H1 (cell line): ENCODE data around the gene DCAF15. TPM values are rescaled to one million over a fixed set of nuclear protein-coding genes. Genes with fewer than 3 reads are reported as not detected.

ENCODE experiments used
- CTCF ChIA-PET: fragments of 300-600 bp; sonication (Branson Sonifier 250); formaldehyde crosslinking; loops from one replicate; lab custom pipeline; 2021; ENCODE audit not compliant: partially characterized antibody; lab: Charles Lee
- POLR2A ChIA-PET: fragments of 300-600 bp; sonication (Branson Sonifier 250); formaldehyde crosslinking; loops from one replicate; lab custom pipeline; 2021; ENCODE audit warnings: inconsistent platforms; ENCODE audit not compliant: partially characterized antibody; lab: Charles Lee
- DNase-seq, 2 experiments: peaks; one replicate each; pipeline versions ENCODE4 v3.0.0 to v3.0.0-alpha.2; 2010 to 2022; ENCODE audit warnings: low spot score in 2 of 2, low read depth in 1 of 2, mixed read lengths in 1 of 2
- FAIRE-seq: peaks from 2 replicates; lab custom pipeline; 2011; peaks lifted over from hg19 to GRCh38; lab: Jason Lieb, UNC
- H2AFZ ChIP-seq: 2 replicates; pipeline ENCODE4 v1.8.1; 2012; ENCODE audit warnings: low read length, inconsistent platforms
- H2AK5ac ChIP-seq: 2 replicates; pipeline ENCODE4 v1.6.1; 2013; ENCODE audit warnings: low read depth, low read length
- H2BK120ac ChIP-seq: replicated peaks from 2 replicates; pipeline ENCODE3; 2013; ENCODE audit warnings: low read depth, low read length, inconsistent platforms
- H2BK12ac ChIP-seq: 2 replicates; pipeline ENCODE4 v1.6.1; 2013; ENCODE audit warnings: low read depth, low read length
- H2BK15ac ChIP-seq: 2 replicates; pipeline ENCODE4 v1.6.1; 2013; ENCODE audit warnings: low read length
- H2BK20ac ChIP-seq: 2 replicates; pipeline ENCODE4 v1.6.1; 2013; ENCODE audit warnings: low read length
- H2BK5ac ChIP-seq: 2 replicates; pipeline ENCODE4 v1.6.1; 2013; ENCODE audit warnings: low read depth, low read length
- H3K14ac ChIP-seq: 2 replicates; pipeline ENCODE4 v1.6.1; 2013; ENCODE audit warnings: inconsistent platforms; ENCODE audit not compliant: insufficient read length
- H3K18ac ChIP-seq: 2 replicates; pipeline ENCODE4 v1.6.1; 2013; ENCODE audit warnings: low read length; ENCODE audit errors: extremely low read depth
- H3K23ac ChIP-seq: 2 replicates; pipeline ENCODE4 v1.6.1; 2013; ENCODE audit warnings: inconsistent platforms; ENCODE audit not compliant: insufficient read length
- H3K23me2 ChIP-seq: 2 replicates; pipeline ENCODE4 v1.6.1; 2013; ENCODE audit warnings: low read depth, low read length
- H3K27ac ChIP-seq: 2 replicates; pipeline ENCODE4 v1.6.1; 2011; ENCODE audit warnings: low read depth, low read length, inconsistent platforms
- H3K27me3 ChIP-seq, 4 experiments: replicated peaks in 1 of 4; 1 replicate in 1 of 4; 2 replicates in 3 of 4; pipeline versions ENCODE4 v1.6.1 to v1.8.1; 2011 to 2013; ENCODE audit warnings: low read length in 3 of 4, mild to moderate bottlenecking in 3 of 4, inconsistent platforms in 2 of 4, mixed read lengths in 2 of 4, moderate library complexity in 1 of 4; ENCODE audit not compliant: control insufficient read depth in 3 of 4, insufficient read depth in 3 of 4; ENCODE audit errors: extremely low read depth in 1 of 4
- H3K36me3 ChIP-seq, 4 experiments: 2 replicates each; pipeline versions ENCODE4 v1.6.1 to v1.8.1; 2011 to 2013; ENCODE audit warnings: mild to moderate bottlenecking in 4 of 4, low read length in 3 of 4, moderate library complexity in 2 of 4, control low read depth in 1 of 4, inconsistent platforms in 1 of 4; ENCODE audit not compliant: insufficient read depth in 4 of 4, control insufficient read depth in 2 of 4
- H3K4ac ChIP-seq: replicated peaks from 2 replicates; pipeline ENCODE3; 2013; ENCODE audit warnings: low read length, low read depth, mixed read lengths, inconsistent platforms; ENCODE audit not compliant: insufficient read length
- H3K4me1 ChIP-seq, 4 experiments: replicated peaks in 1 of 4; 1 replicate in 1 of 4; 2 replicates in 3 of 4; pipeline versions ENCODE4 v1.6.1 to v1.8.1; 2011 to 2013; ENCODE audit warnings: low read length in 3 of 4, inconsistent platforms in 2 of 4, mixed read lengths in 1 of 4; ENCODE audit not compliant: insufficient read depth in 4 of 4, control insufficient read depth in 3 of 4
- H3K4me2 ChIP-seq, 2 experiments: 2 replicates each; pipeline versions ENCODE4 v1.6.1 to v1.8.1; 2011 to 2013; ENCODE audit warnings: low read depth in 2 of 2, low read length in 2 of 2, control low read depth in 1 of 2, inconsistent platforms in 1 of 2, mild to moderate bottlenecking in 1 of 2; ENCODE audit not compliant: insufficient read depth in 1 of 2
- H3K4me3 ChIP-seq, 4 experiments: fragments of 200-600, 300-600 bp in 1 of 4; sonication (generic), shearing (Covaris generic), sonication (Bioruptor Twin) in 1 of 4; 2 replicates each; pipeline versions ENCODE4 v1.5.1 to v1.8.1; 2011 to 2016; ENCODE audit warnings: low read length in 4 of 4, low read depth in 3 of 4, control low read depth in 2 of 4, inconsistent platforms in 2 of 4, mild to moderate bottlenecking in 2 of 4, mixed read lengths in 1 of 4, moderate library complexity in 1 of 4; ENCODE audit not compliant: insufficient read depth in 2 of 4; ENCODE audit errors: extremely low read depth in 1 of 4
- H3K56ac ChIP-seq: replicated peaks from 2 replicates; pipeline ENCODE3; 2013; ENCODE audit warnings: low read depth, mild to moderate bottlenecking, mixed read lengths, low read length, inconsistent platforms; ENCODE audit not compliant: insufficient read length
- H3K79me1 ChIP-seq: 2 replicates; pipeline ENCODE4 v1.6.1; 2013; ENCODE audit warnings: low read depth, low read length, control low read depth
- H3K79me2 ChIP-seq, 2 experiments: 2 replicates each; pipeline versions ENCODE4 v1.6.1 to v1.8.1; 2012 to 2013; ENCODE audit warnings: low read length in 2 of 2, mild to moderate bottlenecking in 2 of 2, inconsistent platforms in 1 of 2; ENCODE audit not compliant: insufficient read depth in 2 of 2, control insufficient read depth in 1 of 2
- H3K9ac ChIP-seq, 4 experiments: replicated peaks in 1 of 4; 1 replicate in 1 of 4; 2 replicates in 3 of 4; pipeline versions ENCODE4 v1.6.1 to v1.8.1; 2011 to 2013; ENCODE audit warnings: low read depth in 3 of 4, low read length in 3 of 4, control low read depth in 2 of 4, mild to moderate bottlenecking in 2 of 4, moderate library complexity in 2 of 4, inconsistent platforms in 1 of 4; ENCODE audit errors: extremely low read depth in 1 of 4
- H3K9me3 ChIP-seq, 2 experiments: 2 replicates each; pipeline versions ENCODE4 v1.6.1 to v1.8.1; 2012 to 2013; ENCODE audit warnings: mild to moderate bottlenecking in 2 of 2, moderate library complexity in 2 of 2, control low read depth in 1 of 2, inconsistent platforms in 1 of 2, low read depth in 1 of 2, low read length in 1 of 2, mixed read lengths in 1 of 2; ENCODE audit not compliant: insufficient read depth in 2 of 2
- H4K20me1 ChIP-seq, 2 experiments: replicated peaks in 1 of 2; 2 replicates each; pipeline versions ENCODE3 to v1.8.1; 2011 to 2013; ENCODE audit warnings: inconsistent platforms in 2 of 2, low read length in 2 of 2, mild to moderate bottlenecking in 1 of 2; ENCODE audit not compliant: insufficient read depth in 2 of 2, control insufficient read depth in 1 of 2
- H4K5ac ChIP-seq: 2 replicates; pipeline ENCODE4 v1.6.1; 2013; ENCODE audit warnings: low read length, low read depth, mixed read lengths, inconsistent platforms; ENCODE audit not compliant: insufficient read length
- H4K8ac ChIP-seq: 2 replicates; pipeline ENCODE4 v1.8.0; 2013; ENCODE audit warnings: mild to moderate bottlenecking, moderate library complexity, low read length, inconsistent platforms; ENCODE audit not compliant: insufficient read depth; ENCODE audit errors: extremely low read depth
- H4K91ac ChIP-seq: replicated peaks from 2 replicates; pipeline ENCODE3; 2013; ENCODE audit warnings: low read length, mixed read lengths, inconsistent platforms; ENCODE audit not compliant: insufficient read length
- POLR2AphosphoS5 ChIP-seq: IDR thresholded peaks from 2 replicates; pipeline ENCODE4 v1.6.1; 2011; ENCODE audit warnings: low read depth, low read length
- WGBS, 2 experiments: shearing (Covaris generic) in 1 of 2; methylation state at CpG; one replicate each; pipeline versions ENCODE4 v1.1.6 to v1.1.7; 2013 to 2015; ENCODE audit warnings: low lambda C conversion rate in 2 of 2, mixed read lengths in 2 of 2, inconsistent platforms in 1 of 2, low coverage in 1 of 2, missing lambda C conversion rate in 1 of 2; ENCODE audit not compliant: insufficient replicate concordance in 2 of 2, insufficient coverage in 1 of 2, insufficient read length in 1 of 2; ENCODE audit errors: extremely low coverage in 1 of 2, missing lambda C conversion rate in 1 of 2; 5-methylcytosine and 5-hydroxymethylcytosine counted together
- polyA plus RNA-seq, 7 experiments: library from polyadenylated mRNA; depleted of rRNA in 3 of 7; stranded (reverse) in 5 of 7; unstranded in 2 of 7; fragments of >200 nt in 5 of 7; fragments of 200-250 nt in 2 of 7; gene quantifications; 1 replicate in 5 of 7; 2 replicates in 1 of 7; 4 replicates in 1 of 7; pipeline versions ENCODE4 v1.2.1 to v1.2.3, GENCODE V29; 2011 to 2013; ENCODE audit warnings: missing spikeins in 2 of 7, mixed read lengths in 2 of 7
- total RNA-seq: library from RNA; stranded (reverse); fragmentation: NEBNext Ultra II Directional; extraction: Animal tissue kit (Norgen Biotek cat#: 25700); gene quantifications from 2 replicates; pipeline ENCODE4 v1.2.1, GENCODE V29; 2021
- TF ChIP-seq, protein P1 (sequence below): IDR thresholded peaks from 2 replicates; pipeline ENCODE4 v1.6.1; 2012; ENCODE audit warnings: inconsistent platforms

DCAF15 gene
- total and polyA plus RNA-seq, 2 of the 8 experiments (the other 6 are each of a cell fraction or from before 2014, with no cell fraction given), result 68.7 to 80.8 TPM

GRCh38 chr19:13956365-13956744 lies 4.0 kb downstream of the DCAF15 start:
- CTCF ChIA-PET, result interaction anchor here (0.6 to 7.8 kb wide), 9 partner anchors 19 to 117 kb away, joined by 3 to 77 read pairs (median 3); partner anchors contain the start of genes BRME1 and CC2D1A
- H3K4ac ChIP-seq, result no peak overlapping the region
- TF ChIP-seq POLR2AphosphoS5, result 0 out of 2 replicates have a peak, but pooled peaks have one; percentile 21
- TF ChIP-seq, protein P1, sequence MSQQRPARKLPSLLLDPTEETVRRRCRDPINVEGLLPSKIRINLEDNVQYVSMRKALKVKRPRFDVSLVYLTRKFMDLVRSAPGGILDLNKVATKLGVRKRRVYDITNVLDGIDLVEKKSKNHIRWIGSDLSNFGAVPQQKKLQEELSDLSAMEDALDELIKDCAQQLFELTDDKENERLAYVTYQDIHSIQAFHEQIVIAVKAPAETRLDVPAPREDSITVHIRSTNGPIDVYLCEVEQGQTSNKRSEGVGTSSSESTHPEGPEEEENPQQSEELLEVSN, result no peak
- no peak overlapping the region for H2AK5ac ChIP-seq
- H4K5ac ChIP-seq, result no peak overlapping the region
- no peak for DNase-seq
- H3K23me2 ChIP-seq, result peaks cover 9% of the 10 kb centered on the region
- H3K4me3 ChIP-seq, result no peak overlapping the region
- H3K14ac ChIP-seq, result no peak overlapping the region
- no peak overlapping the region for H4K8ac ChIP-seq
- no peak overlapping the region; a peak in 1 of 7 replicates for H3K9ac ChIP-seq
- no peak overlapping the region for H3K27ac ChIP-seq
- no peak overlapping the region for H3K18ac ChIP-seq
- H3K4me2 ChIP-seq, result no peak overlapping the region
- WGBS, 2 experiments, result 93% methylated on average over 12 of the region's 16 CpGs; no CpG with 5 or more reads in 1 of the 2 experiments
- no peak for FAIRE-seq
- peaks cover 0 to 19% of the 10 kb centered on the region in 2 experiments; a peak in 3 of 4 replicates for H3K79me2 ChIP-seq
- POLR2A ChIA-PET, result interaction anchor here (0.5 to 2.3 kb wide), 6 partner anchors 18 to 208 kb away, joined by 3 to 7 read pairs (median 3); no protein-coding TSS in a partner anchor
- no peak overlapping the region for H2BK20ac ChIP-seq
- H3K23ac ChIP-seq, result no peak overlapping the region
- peaks cover 13% of the 10 kb centered on the region for H3K79me1 ChIP-seq
- no peak overlapping the region for H3K56ac ChIP-seq
- peaks cover 0 to 16% of the 10 kb centered on the region in 2 experiments for H4K20me1 ChIP-seq
- H3K36me3 ChIP-seq, result peaks cover 20 to 45% (median 44%) of the 10 kb centered on the region in 4 experiments
- no peak overlapping the region for H2BK15ac ChIP-seq
- no peaks in the 10 kb centered on the region for H3K27me3 ChIP-seq
- peaks cover 0 to 7% (median 3%) of the 10 kb centered on the region in 4 experiments; a peak in 6 of 7 replicates for H3K4me1 ChIP-seq
- H2BK5ac ChIP-seq, result no peak overlapping the region
- no peaks in the 10 kb centered on the region for H3K9me3 ChIP-seq
- no peak overlapping the region for H4K91ac ChIP-seq
- no peak overlapping the region for H2BK12ac ChIP-seq
- no peak overlapping the region for H2AFZ ChIP-seq
- no peak overlapping the region for H2BK120ac ChIP-seq
